BE2C (cell line): ENCODE data around the gene OSBPL3.

Experiments used
- DNase-seq: peaks from one replicate; pipeline ENCODE4 v3.0.0-alpha.2; 2020
- H3K27me3 ChIP-seq: fragments of 250-450 bp; sonication (Bioruptor Pico); 2 replicates; pipeline ENCODE4 v1.5.1; 2020; ENCODE audit warnings: mild to moderate bottlenecking
- H3K36me3 ChIP-seq: fragments of 250-450 bp; sonication (Bioruptor Pico); 2 replicates; pipeline ENCODE4 v1.5.1; 2020; ENCODE audit warnings: mild to moderate bottlenecking
- H3K4me1 ChIP-seq: fragments of 250-450 bp; sonication (Bioruptor Pico); 2 replicates; pipeline ENCODE4 v1.5.1; 2020
- H3K4me3 ChIP-seq: 2 replicates; pipeline ENCODE4 v1.5.1; 2011; ENCODE audit warnings: low read depth, low read length
- H3K9me3 ChIP-seq: fragments of 250-450 bp; sonication (Bioruptor Pico); 2 replicates; pipeline ENCODE4 v1.5.1; 2020
- CTCF ChIP-seq: IDR thresholded peaks from 2 replicates; pipeline ENCODE4 v1.5.1; 2012; ENCODE audit warnings: mild to moderate bottlenecking, low read depth, low read length

OSBPL3 gene

GRCh38 chr7:24920451-24921361 is 59.3 kb downstream of the OSBPL3 start:
- Histone ChIP-seq H3K4me3 (no peak overlapping the region), H3K36me3 (no peaks in the 10 kb centered on the region), H3K9me3 (no peaks in the 10 kb centered on the region), H3K27me3 (no peaks in the 10 kb centered on the region), H3K4me1 (peaks cover 45% of the 10 kb centered on the region)
- no peak for DNase-seq
- no peak for TF ChIP-seq CTCF

- no peak for TF ChIP-seq CTCF
- Histone ChIP-seq H3K4me1 (peaks cover 32% of the 10 kb centered on the region), H3K36me3 (0 out of 2 replicates have a peak, but pooled peaks cover under 1% of the 10 kb centered on the region), H3K4me3 (no peak overlapping the region), H3K27me3 (no peaks in the 10 kb centered on the region), H3K9me3 (no peaks in the 10 kb centered on the region)
- DNase-seq: no peak
Observed at GRCh38 chr7:24917510-24918239, 62.3 kb downstream of the OSBPL3 start.

GRCh38 chr7:24916463-24917040 is 63.4 kb downstream of the OSBPL3 start:
- H3K36me3 ChIP-seq: 0 out of 2 replicates have a peak, but pooled peaks cover 3% of the 10 kb centered on the region
- no peaks in the 10 kb centered on the region for H3K27me3 ChIP-seq
- H3K9me3 ChIP-seq: no peaks in the 10 kb centered on the region
- DNase-seq: no peak
- peaks cover 29% of the 10 kb centered on the region for H3K4me1 ChIP-seq
- TF ChIP-seq CTCF: no peak
- H3K4me3 ChIP-seq: no peak overlapping the region

- no peak overlapping the region for H3K4me3 ChIP-seq
- H3K27me3 ChIP-seq: no peaks in the 10 kb centered on the region
- DNase-seq: no peak
- H3K9me3 ChIP-seq: no peaks in the 10 kb centered on the region
- TF ChIP-seq CTCF: no peak
- peaks cover 3% of the 10 kb centered on the region; the same call in 1 of the 2 replicates for H3K36me3 ChIP-seq
- peaks cover 33% of the 10 kb centered on the region for H3K4me1 ChIP-seq
Observed at GRCh38 chr7:24914465-24914859, 65.5 kb downstream of the OSBPL3 start.

- Histone ChIP-seq H3K4me1 (peaks cover 38% of the 10 kb centered on the region), H3K27me3 (no peaks in the 10 kb centered on the region), H3K36me3 (peaks cover 3% of the 10 kb centered on the region; the same call in 1 of the 2 replicates), H3K4me3 (no peak overlapping the region), H3K9me3 (no peaks in the 10 kb centered on the region)
- DNase-seq: no peak
- TF ChIP-seq CTCF: no peak
Observed at GRCh38 chr7:24913801-24914464, 66.0 kb downstream of the OSBPL3 start.
